ENCODE data around the gene PMPCA.

GRCh38 chr9:136442265-136442664 is 31.8 kb downstream of the PMPCA start:
- TF ChIP-seq CTCF (IDR thresholded peaks at IDR 0.05; ENCODE audit: insufficient read depth, low read length) (no peak), REST (IDR thresholded peaks at IDR 0.05; ENCODE audit: insufficient replicate concordance, low read depth) (no peak)
